K562 (cell line): ENCODE results near the gene TFF3. TPM values are rescaled to one million over a fixed set of nuclear protein-coding genes. Genes with fewer than 3 reads are reported as not detected.
A peak's percentile ranks its signal among the peaks of the same experiment; 100 is the strongest.

Experiments
- ATAC-seq: fragments of 200-7000 bp; cut with Tn5 transposase; 3 replicates; pipeline ENCODE4 v1.9.1; 2020; ENCODE audit warnings: moderate library complexity
- BruUV-seq: library from RNA; stranded (reverse); fragments of 400-500 nt; replicated peaks from 2 replicates; lab custom pipeline; 2021; lab: Mats Ljungman, UMichigan
- CTCF ChIA-PET: fragments of 300-600 bp; formaldehyde crosslinking; extraction: SDS; loops from one replicate; lab custom pipeline; 2021; ENCODE audit warnings: low intra/inter-chr PET ratio; lab: Yijun Ruan, JAX
- POLR2A ChIA-PET: fragments of 300-600, 350-650 bp; sonication (Branson Sonifier 250); formaldehyde crosslinking; extraction: SDS; loops from one replicate; lab custom pipeline; 2021; ENCODE audit warnings: antibody characterized with exemption, inconsistent platforms; lab: Yijun Ruan, JAX
- DNase-seq, 4 experiments: peaks; one replicate each; pipeline versions ENCODE4 v3.0.0 to v3.0.0-alpha.2; 2011 to 2018; ENCODE audit warnings: low spot score in 3 of 4, mixed read lengths in 3 of 4; ENCODE audit errors: extremely low read depth in 1 of 4
- FAIRE-seq: peaks from 2 replicates; lab custom pipeline; 2011; peaks lifted over from hg19 to GRCh38; lab: Jason Lieb, UNC
- H2AFZ ChIP-seq: 2 replicates; pipeline ENCODE4 v1.6.0; 2011; ENCODE audit warnings: low read depth, low read length, control low read depth, inconsistent platforms
- H3K27ac ChIP-seq: fragments of 200-600 bp; 3 replicates; pipeline ENCODE4 v1.8.0; 2011; ENCODE audit warnings: low read depth, mild to moderate bottlenecking, control low read depth, inconsistent platforms, low read length, moderate library complexity, mixed read lengths; ENCODE audit errors: extremely low read depth
- H3K27me3 ChIP-seq, 2 experiments: fragments of 300-600 bp in 1 of 2; 2 replicates in 1 of 2; 3 replicates in 1 of 2; pipeline versions ENCODE4 v1.6.0 to v1.8.0; 2011; ENCODE audit warnings: inconsistent platforms in 2 of 2, low read length in 2 of 2, mild to moderate bottlenecking in 1 of 2, mixed read lengths in 1 of 2, moderate library complexity in 1 of 2; ENCODE audit not compliant: control insufficient read depth in 2 of 2, insufficient read depth in 2 of 2
- H3K36me3 ChIP-seq: fragments of 300-600 bp; 3 replicates; pipeline ENCODE4 v1.8.0; 2011; ENCODE audit warnings: mild to moderate bottlenecking, low read length, inconsistent platforms; ENCODE audit not compliant: control insufficient read depth, insufficient read depth
- H3K4me1 ChIP-seq, 2 experiments: fragments of 200-600 bp in 1 of 2; replicated peaks in 1 of 2; 2 replicates in 1 of 2; 3 replicates in 1 of 2; pipeline versions ENCODE4 v1.5.1 to v1.8.0; 2011; ENCODE audit warnings: inconsistent platforms in 2 of 2, low read length in 2 of 2, mild to moderate bottlenecking in 1 of 2, mixed read lengths in 1 of 2, moderate library complexity in 1 of 2; ENCODE audit not compliant: control insufficient read depth in 2 of 2, insufficient read depth in 2 of 2
- H3K4me2 ChIP-seq: 2 replicates; pipeline ENCODE4 v1.6.1; 2011; ENCODE audit warnings: low read length, control low read depth, inconsistent platforms, mixed read lengths; ENCODE audit not compliant: insufficient read depth
- H3K4me3 ChIP-seq: fragments of 200-600 bp; sonication (generic), shearing (Covaris generic); 2 replicates; pipeline ENCODE4 v1.5.1; 2016; ENCODE audit warnings: control low read depth, inconsistent platforms
- H3K79me2 ChIP-seq: fragments of 200-600 bp; 3 replicates; pipeline ENCODE4 v1.8.0; 2011; ENCODE audit warnings: low read length, inconsistent platforms; ENCODE audit not compliant: control insufficient read depth, insufficient read depth
- H3K9ac ChIP-seq, 2 experiments: 2 replicates each; pipeline versions ENCODE4 v1.6.0 to v1.6.1; 2011; ENCODE audit warnings: low read depth in 2 of 2, low read length in 2 of 2, control low read depth in 1 of 2, inconsistent platforms in 1 of 2, mild to moderate bottlenecking in 1 of 2, mixed read lengths in 1 of 2; ENCODE audit not compliant: insufficient read depth in 1 of 2
- H3K9me1 ChIP-seq: one replicate; pipeline ENCODE4 v1.6.0; 2011; ENCODE audit warnings: inconsistent platforms, mild to moderate bottlenecking, low read length, moderate library complexity; ENCODE audit not compliant: control insufficient read depth, insufficient read depth
- H3K9me3 ChIP-seq: replicated peaks from 2 replicates; pipeline ENCODE4 v1.5.1; 2011; ENCODE audit warnings: low read depth, low read length, inconsistent platforms; ENCODE audit not compliant: control insufficient read depth, insufficient read depth
- H4K20me1 ChIP-seq: replicated peaks from 2 replicates; pipeline ENCODE4 v1.6.1; 2011; ENCODE audit warnings: low read length, inconsistent platforms, mixed read lengths; ENCODE audit not compliant: control insufficient read depth, insufficient read depth
- AFF1 ChIP-seq, 2 experiments: fragments of 450-650 bp; IDR thresholded peaks; 2 replicates each; pipeline ENCODE4 v1.6.1; 2018; ENCODE audit warnings: mild to moderate bottlenecking in 2 of 2, low read depth in 1 of 2; ENCODE audit not compliant: partially characterized antibody in 2 of 2
- C11orf30 ChIP-seq: fragments of 450-650 bp; IDR thresholded peaks from 2 replicates; pipeline ENCODE4 v1.6.1; 2016; ENCODE audit warnings: low read depth, mild to moderate bottlenecking
- CXXC5 ChIP-seq: fragments of 250-450 bp; sonication (Bioruptor Pico); IDR thresholded peaks from 2 replicates; pipeline ENCODE4 v1.8.0; 2022; ENCODE audit warnings: inconsistent platforms, mild to moderate bottlenecking, moderate library complexity
- GTF2E2 ChIP-seq: fragments of 200-800 bp; sonication (Bioruptor generic); IDR thresholded peaks from 2 replicates; pipeline ENCODE4 v1.6.1; 2016; ENCODE audit warnings: missing genetic modification characterization, missing compliant biosample characterization
- NUFIP1 ChIP-seq: fragments of 450-650 bp; IDR thresholded peaks from 2 replicates; pipeline ENCODE4 v1.6.1; 2018; ENCODE audit not compliant: partially characterized antibody
- SMAD2 ChIP-seq: fragments of 150-350 bp; IDR thresholded peaks from 2 replicates; pipeline ENCODE4 v1.6.1; 2014; ENCODE audit warnings: low read depth, mild to moderate bottlenecking, low read length
- ZNF24 ChIP-seq: fragments of 450-650 bp; IDR thresholded peaks from 2 replicates; pipeline ENCODE4 v1.6.1; 2016
- WGBS: fragments of 100-300 bp; shearing (Covaris generic); methylation state at CpG from one replicate; pipeline ENCODE4 v1.1.6; 2016; ENCODE audit warnings: low coverage, mixed read lengths; ENCODE audit not compliant: insufficient coverage; ENCODE audit errors: missing lambda C conversion rate; 5-methylcytosine and 5-hydroxymethylcytosine counted together
- in situ Hi-C: fragments of 300-500 bp; cut with MboI; formaldehyde crosslinking; loops from 4 replicates; pipeline ENCODE4 v1.15.0; 2018; ENCODE audit warnings: inconsistent platforms, mixed read lengths
- intact Hi-C: fragments of 100-400 bp; cut with micrococcal nuclease; formaldehyde crosslinking; loops from 2 replicates; pipeline ENCODE4 v1.14.2; 2022
- polyA plus RNA-seq, 8 experiments: library from polyadenylated mRNA; depleted of rRNA in 4 of 8; stranded (reverse) in 5 of 8; unstranded in 3 of 8; fragments of >200 nt; fragmentation: Nextera tagmentation in 2 of 8; fragmentation: Illumina TruSeq in 1 of 8; extraction: Ambion mirVana in 2 of 8; extraction: Trizol in 1 of 8; gene quantifications; 2 replicates each; pipeline versions ENCODE4 v1.2.1 to v1.2.3, GENCODE V29; 2011 to 2014; ENCODE audit warnings: inconsistent platforms in 1 of 8, missing spikeins in 1 of 8
- total RNA-seq, 7 experiments: library from RNA; depleted of rRNA in 6 of 7; stranded (reverse); fragments of >200 nt in 6 of 7; fragmentation: Illumina TruSeq in 2 of 7; extraction: Trizol in 2 of 7; gene quantifications; 2 replicates each; pipeline versions ENCODE4 v1.2.1 to v1.2.3, GENCODE V29; 2011 to 2021; ENCODE audit warnings: low replicate concordance in 1 of 7

The TFF3 gene
- total and polyA plus RNA-seq, 9 of the 15 experiments (the other 6 are each of a cell fraction or from before 2014, with no cell fraction given) = 0.78 TPM; not detected in 8

- no peak for TF ChIP-seq AFF1 (IDR thresholded peaks at IDR 0.05; ENCODE audit: low read depth in 1 of 2, partially characterized antibody in 2 of 2)
- TF ChIP-seq GTF2E2 (tag) = no peak
- no peak for TF ChIP-seq SMAD2
- TF ChIP-seq C11orf30 = no peak
- no peak for TF ChIP-seq NUFIP1
These were observed 39.1 kb downstream of the TFF3 start (continued) for GRCh38 chr21:42276076-42276475.

DNA sequence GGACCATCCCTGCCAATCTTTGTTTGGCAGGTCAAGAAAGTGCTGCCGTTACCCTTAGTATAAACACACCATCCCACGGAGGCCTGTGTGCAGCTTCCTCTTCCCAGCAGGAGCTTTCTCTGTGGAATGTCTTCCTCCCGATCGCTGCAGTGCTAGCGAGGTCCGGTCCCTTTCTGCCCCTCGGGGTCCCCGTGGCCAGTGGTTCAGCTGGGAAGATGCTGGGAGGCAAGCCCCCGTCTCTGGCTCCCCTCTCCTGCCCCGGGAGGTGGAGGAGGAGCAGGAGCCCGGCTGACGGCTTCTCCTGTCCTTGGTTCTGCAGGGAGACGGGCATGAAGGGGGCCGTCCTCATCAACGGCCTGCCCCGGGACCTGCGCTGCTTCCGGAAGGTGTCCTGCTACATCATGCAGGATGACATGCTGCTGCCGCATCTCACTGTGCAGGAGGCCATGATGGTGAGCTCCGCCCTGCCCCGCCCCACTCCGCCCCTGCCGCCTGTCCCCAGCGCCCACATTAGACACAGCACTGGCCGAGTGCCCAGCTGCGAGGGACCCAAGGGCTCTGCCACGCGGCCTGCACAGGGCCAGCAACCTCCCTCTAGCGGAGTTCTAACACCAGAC lies 42.1 kb downstream of the TFF3 start:
- ChIA-PET CTCF (no interaction called here), POLR2A (interaction anchor here (0.7 to 1.0 kb wide), 2 partner anchors 14 to 1136 kb away, joined by 3 to 4 read pairs; no protein-coding TSS in a partner anchor)
- WGBS = 2% methylated on average over 23 of the region's 29 CpGs
- Histone ChIP-seq H3K4me1 (peaks cover 0 to 5% of the 10 kb centered on the region in 2 experiments; a peak in 1 of 5 replicates), H3K79me2 (no peaks in the 10 kb centered on the region), H3K9me3 (no peaks in the 10 kb centered on the region), H3K4me3 (no peak overlapping the region), H3K27me3 (peaks cover 37 to 73% of the 10 kb centered on the region in 2 experiments), H3K4me2 (no peak overlapping the region), H4K20me1 (peaks cover 10% of the 10 kb centered on the region; the same call in 1 of the 2 replicates), H3K9me1 (peaks cover 3% of the 10 kb centered on the region), H2AFZ (no peak overlapping the region), H3K27ac (no peak overlapping the region), H3K9ac (no peak overlapping the region), H3K36me3 (no peaks in the 10 kb centered on the region)
- TF ChIP-seq CXXC5 (no peak), ZNF24 (no peak)
- FAIRE-seq = no peak
- in situ Hi-C loops (no loop called here), intact Hi-C loops (no loop called here)
- ATAC-seq = peak; percentile 22; the same call in 1 of the 3 replicates
- no peak for DNase-seq
- BruUV-seq = no TSS peak
